Articular chondrocyte of knee joint (primary cell): Measurements from ENCODE around the gene LBHD2. TPM values are rescaled to one million over a fixed set of nuclear protein-coding genes. Genes with fewer than 3 reads are reported as not detected.

Experiments used
- total RNA-seq: library from RNA; depleted of rRNA; stranded (reverse); fragments of >200 nt; gene quantifications from 2 replicates; pipeline ENCODE4 v1.2.3, GENCODE V29; 2012

The LBHD2 gene
- total RNA-seq = not detected in 2 replicates

GRCh38 chr14:103084021-103084919 is at the start of gene LBHD2:
LBHD2 (plus strand) TSS chr14:103084210; CDS start chr14:103086013, 1,803 bp downstream.

GRCh38 chr14:103057372-103058163 is 26.4 kb upstream of the LBHD2 start, which contains the start of gene CDC42BPB:
CDC42BPB (minus strand) TSS chr14:103057549; CDS start chr14:103057173, 376 bp downstream.

DNA sequence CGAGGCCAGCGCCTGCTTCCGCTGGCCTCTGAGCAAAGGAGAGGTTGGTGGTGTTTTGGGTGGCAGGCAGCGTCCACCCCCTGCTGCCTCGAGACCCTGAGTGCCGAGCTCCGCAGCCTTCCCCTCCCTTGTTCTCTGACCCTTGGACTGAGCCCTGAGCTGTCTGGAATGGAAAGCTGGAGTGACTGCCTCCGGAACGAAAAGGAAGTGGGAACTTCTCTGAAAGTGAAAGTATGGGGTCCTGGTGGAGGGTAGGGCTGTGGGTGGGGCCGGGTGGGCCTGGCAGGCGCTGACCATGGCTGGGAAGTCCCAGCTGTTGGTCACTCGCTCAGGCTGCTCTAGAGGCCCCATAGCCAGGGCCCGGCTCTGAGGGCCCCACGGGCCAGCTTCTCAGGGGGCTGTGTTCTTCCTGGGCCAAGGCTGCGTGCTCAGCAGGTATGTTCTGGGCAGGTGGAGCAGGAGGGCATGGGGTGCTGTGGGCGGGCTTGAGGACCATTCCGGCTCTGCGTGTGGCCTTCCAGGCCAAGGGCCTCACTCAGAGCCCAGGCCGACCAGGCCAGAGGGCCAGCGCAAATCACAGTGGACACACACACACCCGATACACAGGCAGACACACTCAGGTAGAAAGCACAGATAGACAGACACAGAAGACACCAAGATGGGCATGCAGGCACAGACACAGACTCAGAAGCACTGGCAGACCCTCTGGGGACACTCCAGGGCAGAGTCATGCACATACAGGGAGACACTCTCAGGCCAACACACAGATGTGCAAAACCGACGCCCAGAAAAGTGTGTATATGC is 10.6 kb downstream of the LBHD2 start, which contains the start of gene EXOC3L4:
TSS of gene EXOC3L4 (plus strand) at position 320 of the 804 bp plus-strand sequence. CDS start 5,495 bp downstream, outside the sequence.

DNA sequence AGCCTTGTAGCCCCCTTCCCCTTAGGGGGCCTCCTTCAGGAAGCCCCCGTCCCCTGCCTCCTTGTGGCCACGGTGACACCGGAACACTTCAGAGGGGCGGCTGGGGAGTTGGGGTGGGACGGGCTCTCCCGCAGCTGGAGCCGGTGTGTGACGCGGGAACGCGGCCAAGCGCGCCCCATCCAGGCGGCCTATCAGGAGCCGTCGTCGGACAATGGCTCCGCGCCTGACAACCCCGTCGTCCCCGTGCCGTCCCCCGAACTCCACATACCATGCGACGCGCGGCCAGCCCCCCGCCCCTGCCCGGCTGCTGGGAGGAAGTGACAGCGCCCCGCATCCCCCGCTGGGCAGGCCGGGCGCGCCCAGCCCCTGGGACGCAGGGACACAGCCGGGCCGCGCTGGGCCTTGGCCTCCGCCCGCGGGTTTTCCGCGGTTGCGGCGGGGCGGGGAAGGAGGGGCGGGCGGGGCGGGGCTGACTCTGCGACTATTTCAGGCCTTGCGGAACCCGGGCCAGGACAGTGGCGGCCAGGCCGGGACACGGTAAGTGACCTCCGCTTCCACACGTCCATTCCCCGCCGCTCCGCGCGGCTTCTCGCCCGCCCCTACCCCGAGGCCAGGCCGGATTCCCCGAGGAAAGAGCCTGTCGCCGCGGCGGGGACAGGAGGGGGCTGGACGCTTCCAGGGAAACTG is 39.1 kb downstream of the LBHD2 start, which contains the start of gene TNFAIP2:
TSS of gene TNFAIP2 (plus strand) at position 515 of the 687 bp plus-strand sequence. CDS start 2,997 bp downstream, outside the sequence.

Other genes with a start within 250 kb of the LBHD2 start
- 0.11 and 0.13 TPM in 2 replicates for gene AMN, start 161.5 kb upstream of the LBHD2 start, total RNA-seq
- gene CDC42BPB, start 26.7 kb upstream of the LBHD2 start, total RNA-seq = 83.0 and 85.4 TPM in 2 replicates
- gene EXOC3L4, start 10.5 kb downstream of the LBHD2 start, total RNA-seq = 0.26 TPM in 1 of 2 replicates, not detected in the other
- gene TNFAIP2, start 39.3 kb downstream of the LBHD2 start, total RNA-seq = 57.4 and 60.6 TPM in 2 replicates